CD4-positive, alpha-beta T cell treated with Interleukin-15 for 4 hours (primary cell): Measurements from ENCODE around the gene ZKSCAN1.
"Not testable (repeated sequence)": the region's sequence is repeated elsewhere in the genome, so short reads cannot be mapped to it uniquely, and the experiment has no call there.

Source experiments
- DNase-seq: peaks from one replicate; pipeline ENCODE4 v3.0.0-alpha.2; 2020; ENCODE audit warnings: low spot score

ZKSCAN1 gene

GRCh38 chr7:100003711-100004661 lies 11.4 kb upstream of the ZKSCAN1 start:
- no peak for DNase-seq

DNA sequence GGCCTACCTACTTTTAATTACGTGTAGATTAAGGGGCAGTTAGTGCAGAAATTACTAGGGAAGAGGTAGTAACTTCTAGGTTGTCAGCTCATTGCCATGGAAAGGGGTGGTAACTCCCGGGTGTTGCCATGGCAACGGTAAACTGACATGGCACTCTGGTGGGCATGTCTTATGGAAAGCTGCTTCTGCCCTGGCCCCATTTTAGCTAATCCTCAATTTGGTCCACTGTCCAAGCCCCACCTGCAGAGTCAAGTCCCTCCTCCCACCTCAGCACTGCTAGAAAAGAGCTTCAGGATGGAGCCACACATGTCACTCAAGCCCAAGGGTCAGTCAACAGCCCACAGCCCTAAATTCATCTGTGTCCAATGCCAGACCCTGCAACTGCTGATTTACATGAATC lies 7.5 kb upstream of the ZKSCAN1 start:
- no peak for DNase-seq

DNA sequence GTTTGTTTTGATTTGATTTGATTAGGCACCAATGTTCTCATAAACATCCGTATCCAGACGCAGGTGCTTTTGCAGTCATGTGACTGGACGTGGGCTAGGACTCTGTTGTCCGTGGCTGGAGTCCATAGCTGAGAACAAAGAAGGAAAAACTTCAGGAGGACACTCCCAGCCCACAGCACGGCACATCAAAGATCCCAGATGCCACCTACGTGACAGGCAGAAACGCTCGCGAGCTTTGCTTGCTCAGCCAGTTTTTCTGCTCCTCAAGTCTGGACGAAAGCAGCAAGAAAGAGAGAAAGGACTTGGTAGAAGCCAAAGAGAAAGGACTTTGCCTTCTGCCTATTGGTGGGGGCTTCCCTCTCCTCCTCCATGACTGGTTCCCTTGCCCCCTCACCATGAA lies 6.9 kb upstream of the ZKSCAN1 start:
- no peak for DNase-seq

GRCh38 chr7:100009952-100010351 lies 5.4 kb upstream of the ZKSCAN1 start:
- DNase-seq: not testable (repeated sequence)

GRCh38 chr7:100010901-100011300 lies 4.5 kb upstream of the ZKSCAN1 start:
- DNase-seq: no peak

- DNase-seq: no peak
Observed at GRCh38 chr7:100011516-100011915, 3.9 kb upstream of the ZKSCAN1 start.

GRCh38 chr7:100012385-100013327 lies 2.7 kb upstream of the ZKSCAN1 start:
- DNase-seq: not testable (repeated sequence)

DNA sequence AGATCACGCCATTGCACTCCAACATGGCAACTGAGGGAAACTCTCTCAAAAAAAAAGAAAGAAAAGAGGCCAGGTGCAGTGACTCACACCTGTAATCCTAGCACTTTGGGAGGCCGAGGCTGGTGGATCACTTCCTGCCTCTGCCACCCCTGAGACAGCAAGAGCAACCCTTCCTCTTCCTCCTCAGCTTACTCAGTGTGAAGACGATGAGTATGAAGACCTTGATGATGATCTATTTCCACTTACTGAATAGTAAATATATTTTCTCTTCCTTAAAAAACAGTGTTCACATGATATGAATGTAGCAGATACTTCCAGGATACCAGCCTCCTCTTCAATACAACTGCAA lies 2.1 kb upstream of the ZKSCAN1 start:
- peak; percentile 14 for DNase-seq

DNA sequence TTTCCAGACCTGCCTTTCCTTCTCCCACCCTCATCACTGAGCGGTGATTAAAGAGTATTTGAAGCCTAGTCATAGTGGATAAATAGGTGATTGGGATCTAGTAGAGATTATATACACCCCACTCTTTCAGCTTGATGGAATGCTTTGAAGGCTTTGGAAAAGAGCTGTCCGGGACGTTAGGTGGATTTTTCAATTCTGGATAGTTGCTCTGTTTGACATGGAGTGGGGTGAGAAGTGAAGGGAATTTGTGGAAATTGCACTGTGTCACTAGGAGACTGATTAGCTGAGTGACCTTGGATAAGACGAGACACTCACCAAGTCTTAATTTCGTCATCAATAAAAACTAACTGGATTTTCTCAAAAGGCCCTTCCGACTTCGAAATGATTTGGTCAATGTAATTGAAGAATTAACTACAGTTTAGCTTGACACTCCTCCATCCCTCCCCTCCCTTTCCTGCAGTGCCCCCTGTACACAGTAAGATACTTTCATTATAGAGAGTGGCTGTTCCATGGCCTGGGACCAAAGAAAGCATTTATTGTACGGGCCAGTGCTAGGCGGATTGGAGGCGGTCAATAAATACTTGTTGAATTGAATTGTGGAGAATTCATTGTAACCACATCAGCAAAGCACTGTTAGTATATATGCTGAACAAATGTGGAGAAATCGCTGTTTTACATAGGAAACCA lies 962 bp downstream of the ZKSCAN1 start:
- no peak for DNase-seq

DNA sequence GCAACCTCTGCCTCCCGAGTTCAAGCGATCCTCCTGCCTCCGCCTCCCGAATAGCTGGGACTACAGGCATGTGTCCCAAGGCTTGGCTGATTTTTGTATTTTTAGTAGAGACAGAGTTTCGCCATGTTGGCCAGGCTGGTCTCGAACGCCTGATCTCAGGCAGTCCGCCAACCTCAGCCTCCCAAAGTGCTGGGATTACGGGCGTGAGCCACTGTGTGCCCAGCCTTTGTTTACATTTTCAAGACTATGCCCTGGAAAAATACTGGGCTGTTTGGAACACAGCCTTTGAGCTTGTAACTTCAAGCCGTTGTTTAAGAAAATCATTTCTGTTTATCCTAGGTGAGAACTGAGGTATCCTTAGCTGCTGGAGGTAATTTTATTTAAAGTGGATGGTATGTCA lies 1.9 kb downstream of the ZKSCAN1 start:
- no peak for DNase-seq

DNA sequence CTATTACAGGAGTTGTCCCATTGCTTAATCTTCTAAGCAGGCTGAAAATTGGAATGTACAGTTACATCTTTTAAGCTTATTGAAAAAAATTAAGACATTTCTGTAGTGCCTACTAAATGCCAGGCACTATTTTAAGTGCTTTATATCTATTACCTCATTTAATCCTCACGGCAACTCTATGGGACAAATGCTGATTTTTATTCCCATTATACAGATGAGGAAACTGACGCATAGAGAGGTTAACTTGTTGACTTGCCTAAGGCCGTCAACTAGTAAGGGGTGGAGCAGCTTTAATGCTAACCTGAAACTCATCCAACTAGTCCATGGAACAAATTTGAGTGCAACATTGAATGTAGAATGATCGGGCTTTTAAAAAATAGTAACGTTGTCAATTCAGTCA lies 2.5 kb downstream of the ZKSCAN1 start:
- DNase-seq: no peak

- DNase-seq: no peak
Observed at GRCh38 chr7:100019908-100020307, 4.5 kb downstream of the ZKSCAN1 start.

- DNase-seq: no peak
Observed at GRCh38 chr7:100021297-100021696, 5.9 kb downstream of the ZKSCAN1 start.

GRCh38 chr7:100022621-100023020 lies 7.2 kb downstream of the ZKSCAN1 start:
- DNase-seq: no peak

GRCh38 chr7:100023526-100023925 lies 8.1 kb downstream of the ZKSCAN1 start:
- no peak for DNase-seq

- DNase-seq: no peak
Observed at GRCh38 chr7:100024020-100024619, 8.7 kb downstream of the ZKSCAN1 start.

- no peak for DNase-seq
Observed at GRCh38 chr7:100027197-100027596, 11.8 kb downstream of the ZKSCAN1 start.

GRCh38 chr7:100029596-100029995 lies 14.2 kb downstream of the ZKSCAN1 start:
- no peak for DNase-seq

DNA sequence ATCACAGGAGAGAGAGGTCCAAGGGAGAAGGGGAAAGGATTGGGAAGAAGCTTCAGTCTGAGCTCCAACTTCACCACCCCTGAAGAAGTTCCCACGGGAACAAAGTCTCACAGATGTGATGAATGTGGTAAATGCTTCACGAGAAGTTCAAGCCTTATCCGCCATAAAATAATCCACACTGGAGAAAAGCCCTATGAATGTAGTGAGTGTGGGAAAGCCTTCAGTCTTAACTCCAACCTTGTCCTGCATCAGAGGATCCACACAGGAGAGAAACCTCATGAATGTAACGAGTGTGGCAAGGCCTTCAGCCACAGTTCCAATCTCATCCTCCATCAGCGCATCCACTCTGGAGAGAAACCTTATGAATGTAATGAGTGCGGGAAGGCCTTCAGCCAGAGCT lies 18.1 kb downstream of the ZKSCAN1 start:
- DNase-seq: no peak

DNA sequence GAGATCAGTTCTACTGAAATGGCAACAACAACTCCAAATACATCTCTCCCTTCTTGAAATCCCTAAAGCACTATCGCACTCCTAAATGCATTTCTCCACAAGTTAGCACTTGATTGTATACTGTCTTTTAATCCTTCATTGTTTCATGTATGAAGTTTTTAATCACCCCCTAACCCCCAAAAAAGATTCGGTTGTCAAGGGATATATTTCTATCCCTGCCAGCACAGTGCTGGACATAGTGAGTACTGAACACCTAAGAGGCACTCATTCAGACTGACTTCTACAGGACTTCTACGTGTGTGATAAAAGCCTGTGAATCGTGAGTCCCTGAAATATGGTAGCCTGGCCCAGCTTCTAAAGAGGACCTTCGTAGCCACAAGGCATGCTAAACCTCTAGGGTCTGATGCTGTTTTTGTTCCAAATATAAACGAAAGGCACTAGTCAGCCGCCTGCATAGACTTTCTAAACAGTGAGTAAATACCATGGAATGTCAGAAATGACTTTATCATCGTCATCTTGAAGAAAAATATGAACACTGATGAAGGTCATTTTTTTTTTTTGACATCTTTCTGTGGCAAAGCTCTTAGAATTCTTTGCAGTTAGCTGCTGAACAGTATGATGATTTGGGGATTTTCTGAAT lies 19.6 kb downstream of the ZKSCAN1 start:
- DNase-seq: no peak

DNA sequence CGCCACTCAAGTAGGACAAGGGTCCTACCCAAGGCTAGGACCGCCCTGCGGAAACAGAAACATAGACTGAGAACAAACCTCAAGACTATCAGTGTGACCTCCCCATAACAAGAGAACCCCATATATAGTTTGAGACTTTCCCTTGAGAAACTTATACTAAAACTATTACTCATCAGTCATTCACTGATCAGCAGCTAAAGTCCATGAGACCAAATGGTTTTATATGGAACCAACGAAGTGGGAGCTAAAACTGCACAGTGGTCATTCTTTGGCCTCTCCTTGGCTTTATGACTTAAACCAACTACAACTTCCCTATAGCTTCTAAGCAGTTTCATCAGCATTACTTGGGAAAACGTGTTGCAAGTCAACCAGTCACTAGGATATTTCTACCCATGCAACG lies 20.5 kb downstream of the ZKSCAN1 start:
- no peak for DNase-seq
